ENCODE measurements around the gene PUM1. TPM values are rescaled to one million over a fixed set of nuclear protein-coding genes. Genes with fewer than 3 reads are reported as not detected.

Gene PUM1
- total and polyA plus RNA-seq, 2 of the 8 experiments (the other 6 are each of a cell fraction or from before 2014, with no cell fraction given): 122 to 177 TPM

DNA sequence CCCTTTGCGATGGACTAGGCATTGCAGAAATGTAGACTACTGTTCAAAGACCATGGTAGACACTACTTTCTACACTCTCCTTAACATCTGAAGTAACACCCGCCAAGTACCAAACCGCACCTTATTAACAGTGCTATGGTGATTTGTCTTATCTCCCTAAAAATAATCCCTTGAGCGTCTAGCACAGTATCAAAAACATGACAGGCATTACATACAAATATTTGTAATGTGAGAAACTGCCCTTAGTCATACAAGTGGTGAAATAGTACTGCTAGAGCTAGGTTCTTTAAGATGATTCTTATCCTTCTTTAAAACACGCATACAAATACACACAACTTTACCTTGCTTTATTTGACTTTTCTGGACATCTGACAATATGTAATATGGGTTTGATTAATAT lies 27.2 kb downstream of the PUM1 start:
- no peak overlapping the region for H4K8ac ChIP-seq (ENCODE audit: extremely low read depth, insufficient read depth, low read length)
- DNase-seq (ENCODE audit: low read depth in 1 of 2, low spot score in 2 of 2) (no peak), FAIRE-seq (no peak)
- no peak overlapping the region for H2BK12ac ChIP-seq (ENCODE audit: low read depth, low read length)
- no peak overlapping the region for H2BK15ac ChIP-seq (ENCODE audit: low read length)
- H2BK20ac ChIP-seq (ENCODE audit: low read length): no peak overlapping the region
- no peak overlapping the region for H4K91ac ChIP-seq (replicated peaks; ENCODE audit: insufficient read length, low read length)
- H3K79me1 ChIP-seq (ENCODE audit: low read depth, low read length): peaks cover 8% of the 10 kb centered on the region
- no peak overlapping the region for H2AK5ac ChIP-seq (ENCODE audit: low read depth, low read length)
- H4K5ac ChIP-seq (ENCODE audit: insufficient read length, low read depth, low read length): no peak overlapping the region
- no peak overlapping the region for H3K4me3 ChIP-seq (ENCODE audit: extremely low read depth in 1 of 4, insufficient read depth in 2 of 4, low read depth in 3 of 4, low read length in 4 of 4)
- peaks cover 27 to 34% of the 10 kb centered on the region in 2 experiments for H4K20me1 ChIP-seq (replicated peaks in 1 of 2; ENCODE audit: control insufficient read depth in 1 of 2, insufficient read depth in 2 of 2, low read length in 2 of 2)
- no peak overlapping the region for H3K23ac ChIP-seq (ENCODE audit: insufficient read length)
- WGBS, 2 experiments (ENCODE audit: extremely low coverage in 1 of 2, insufficient coverage in 1 of 2, insufficient read length in 1 of 2, insufficient replicate concordance in 2 of 2, low coverage in 1 of 2, low lambda C conversion rate in 2 of 2, missing lambda C conversion rate in 1 of 2): 91% methylated on average over 5 of the region's 5 CpGs; no CpG with 5 or more reads in 1 of the 2 experiments
- peaks cover 0 to 25% (median 3%) of the 10 kb centered on the region in 4 experiments; a peak in 5 of 8 replicates for H3K36me3 ChIP-seq (ENCODE audit: control insufficient read depth in 2 of 4, insufficient read depth in 4 of 4, low read length in 3 of 4)
- CTCF ChIA-PET (ENCODE audit: partially characterized antibody): no interaction called here
- no peak overlapping the region for H2BK120ac ChIP-seq (replicated peaks; ENCODE audit: low read depth, low read length)
- H3K27ac ChIP-seq (ENCODE audit: low read depth, low read length): no peak overlapping the region
- no peak overlapping the region for H3K4me2 ChIP-seq (ENCODE audit: insufficient read depth in 1 of 2, low read depth in 2 of 2, low read length in 2 of 2)
- H3K79me2 ChIP-seq (ENCODE audit: control insufficient read depth in 1 of 2, insufficient read depth in 2 of 2, low read length in 2 of 2): peaks cover 67 to 99% of the 10 kb centered on the region in 2 experiments
- H3K23me2 ChIP-seq (ENCODE audit: low read depth, low read length): no peaks in the 10 kb centered on the region
- POLR2A ChIA-PET (ENCODE audit: partially characterized antibody): interaction anchor here (0.6 to 3.3 kb wide), 4 partner anchors 13 to 96 kb away, joined by 3 to 12 read pairs (median 4); partner anchors contain the start of gene PUM1
- no peaks in the 10 kb centered on the region for H3K27me3 ChIP-seq (replicated peaks in 1 of 4; ENCODE audit: control insufficient read depth in 3 of 4, extremely low read depth in 1 of 4, insufficient read depth in 3 of 4, low read length in 3 of 4)
- no peaks in the 10 kb centered on the region for H3K9me3 ChIP-seq (ENCODE audit: insufficient read depth in 2 of 2, low read depth in 1 of 2, low read length in 1 of 2)
- no peak overlapping the region for H3K9ac ChIP-seq (replicated peaks in 1 of 4; ENCODE audit: extremely low read depth in 1 of 4, low read depth in 3 of 4, low read length in 3 of 4)
- H3K4me1 ChIP-seq (replicated peaks in 1 of 4; ENCODE audit: control insufficient read depth in 3 of 4, insufficient read depth in 4 of 4, low read length in 3 of 4): peaks cover 0 to 7% (median under 1%) of the 10 kb centered on the region in 4 experiments; a peak in 1 of 7 replicates
- H3K18ac ChIP-seq (ENCODE audit: extremely low read depth, low read length): no peak overlapping the region
- no peak overlapping the region for H3K56ac ChIP-seq (replicated peaks; ENCODE audit: insufficient read length, low read depth, low read length)
- TF ChIP-seq JUND (IDR thresholded peaks at IDR 0.05; ENCODE audit: low read length) (no peak), BCL11A (IDR thresholded peaks at IDR 0.05; ENCODE audit: low read depth in 2 of 2, low read length in 2 of 2) (no peak), TCF12 (IDR thresholded peaks at IDR 0.05; ENCODE audit: low read depth, low read length) (no peak), SIRT6 (IDR thresholded peaks at IDR 0.05; ENCODE audit: low read length) (no peak), CBX8 (IDR thresholded peaks at IDR 0.05; ENCODE audit: borderline replicate concordance, low read depth, low read length) (no peak), SAP30 (IDR thresholded peaks at IDR 0.05; ENCODE audit: insufficient read depth, insufficient replicate concordance, low read length) (no peak), CTBP2 (IDR thresholded peaks at IDR 0.05; ENCODE audit: borderline replicate concordance, insufficient read depth, insufficient read length, low read length) (no peak), RAD21 (IDR thresholded peaks at IDR 0.05 in 1 of 2, conservative IDR thresholded peaks at IDR 0.05 in 1 of 2; ENCODE audit: low read depth in 2 of 2, low read length in 2 of 2) (no peak), EP300 (IDR thresholded peaks at IDR 0.05; ENCODE audit: borderline replicate concordance in 1 of 2, low read depth in 2 of 2, low read length in 2 of 2) (no peak), CBX5 (IDR thresholded peaks at IDR 0.05; ENCODE audit: low read depth, low read length) (no peak), PHF8 (conservative IDR thresholded peaks at IDR 0.05; ENCODE audit: low read depth, low read length) (no peak)
- TF ChIP-seq, protein P1, sequence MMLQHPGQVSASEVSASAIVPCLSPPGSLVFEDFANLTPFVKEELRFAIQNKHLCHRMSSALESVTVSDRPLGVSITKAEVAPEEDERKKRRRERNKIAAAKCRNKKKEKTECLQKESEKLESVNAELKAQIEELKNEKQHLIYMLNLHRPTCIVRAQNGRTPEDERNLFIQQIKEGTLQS (IDR thresholded peaks at IDR 0.05; ENCODE audit: insufficient read depth, low read depth, low read length): no peak
- no peak overlapping the region for H2AFZ ChIP-seq (ENCODE audit: low read length)
- H3K4ac ChIP-seq (replicated peaks; ENCODE audit: insufficient read length, low read depth, low read length): no peak overlapping the region
- H2BK5ac ChIP-seq (ENCODE audit: low read depth, low read length): no peak overlapping the region
- no peak overlapping the region for H3K14ac ChIP-seq (ENCODE audit: insufficient read length)

All from H1 (cell line).